LNCaP clone FGC (cell line): ENCODE data around the gene DYNC1I1.

Experiments
- DNase-seq: peaks from one replicate; pipeline ENCODE4 v3.0.0-alpha.2; 2011; ENCODE audit warnings: low read depth
- H3K4me3 ChIP-seq: 2 replicates; pipeline ENCODE4 v1.5.1; 2011; ENCODE audit warnings: mild to moderate bottlenecking, low read depth, low read length, control low read depth
- CTCF ChIP-seq: IDR thresholded peaks from 2 replicates; pipeline ENCODE4 v1.5.1; 2012; ENCODE audit warnings: mild to moderate bottlenecking; ENCODE audit not compliant: control insufficient read depth, insufficient read depth; ENCODE audit errors: extremely low read depth

DYNC1I1 gene

GRCh38 chr7:95980706-95981105, 208.4 kb downstream of the DYNC1I1 start:
- TF ChIP-seq CTCF, result no peak
- H3K4me3 ChIP-seq, result no peak overlapping the region
- no peak for DNase-seq

GRCh38 chr7:95986178-95986764, 213.9 kb downstream of the DYNC1I1 start:
- H3K4me3 ChIP-seq, result no peak overlapping the region
- no peak for TF ChIP-seq CTCF
- DNase-seq, result peak; percentile 82

- no peak overlapping the region for H3K4me3 ChIP-seq
- no peak for TF ChIP-seq CTCF
- no peak for DNase-seq
These were observed 216.9 kb downstream of the DYNC1I1 start for GRCh38 chr7:95989301-95989700.

- DNase-seq, result no peak
- TF ChIP-seq CTCF, result peak; percentile 14; the same call in 1 of the 2 replicates
- H3K4me3 ChIP-seq, result no peak overlapping the region
These were observed 221.0 kb downstream of the DYNC1I1 start for GRCh38 chr7:95993380-95993779.

- no peak for TF ChIP-seq CTCF
- H3K4me3 ChIP-seq, result no peak overlapping the region
- no peak for DNase-seq
These were observed 223.8 kb downstream of the DYNC1I1 start for GRCh38 chr7:95996174-95996573.

- no peak for DNase-seq
- TF ChIP-seq CTCF, result no peak
These were observed 224.5 kb downstream of the DYNC1I1 start for GRCh38 chr7:95996886-95997285.

GRCh38 chr7:95997632-95998031, 225.3 kb downstream of the DYNC1I1 start:
- DNase-seq, result no peak
- no peak overlapping the region for H3K4me3 ChIP-seq
- no peak for TF ChIP-seq CTCF

More at GRCh38 chr7:95996886-95997285, 224.5 kb downstream of the DYNC1I1 start:
- H3K4me3 ChIP-seq, result no peak overlapping the region
